Psoas muscle (tissue), 8 donors: ENCODE data around the gene DLD. TPM values are rescaled to one million over a fixed set of nuclear protein-coding genes. Genes with fewer than 3 reads are reported as not detected.

Experiments used
- ATAC-seq, 4 donors: fragments of 200-7000 bp; cut with Tn5 transposase; one replicate each; pipeline ENCODE4 v1.9.1; 2020; ENCODE audit warnings: moderate library complexity in 3 of 4, mild to moderate bottlenecking in 2 of 4
- DNase-seq, 2 donors: peaks; one replicate each; pipeline ENCODE4 v3.0.0-alpha.2; 2020
- H3K27ac ChIP-seq: fragments of 200-600 bp; one replicate; pipeline ENCODE4 v1.8.0; 2022
- H3K27me3 ChIP-seq, 3 donors: fragments of 200-600 bp in 1 of 3; one replicate each; pipeline versions ENCODE4 v1.6.1 to v1.8.0; 2013 to 2022; ENCODE audit warnings: low read length in 2 of 3, mild to moderate bottlenecking in 2 of 3, moderate library complexity in 1 of 3; ENCODE audit not compliant: insufficient read depth in 3 of 3
- H3K36me3 ChIP-seq, 2 donors: fragments of 200-600 bp in 1 of 2; one replicate each; pipeline versions ENCODE4 v1.6.1 to v1.8.0; 2013 to 2022; ENCODE audit warnings: low read depth in 1 of 2, mild to moderate bottlenecking in 1 of 2, moderate library complexity in 1 of 2; ENCODE audit not compliant: insufficient read depth in 1 of 2
- H3K4me1 ChIP-seq: fragments of 200-600 bp; one replicate; pipeline ENCODE4 v1.8.0; 2022
- H3K4me3 ChIP-seq: fragments of 200-600 bp; one replicate; pipeline ENCODE4 v1.8.0; 2022; ENCODE audit warnings: mild to moderate bottlenecking
- H3K9me3 ChIP-seq: fragments of 200-600 bp; one replicate; pipeline ENCODE4 v1.8.0; 2022
- CTCF ChIP-seq: fragments of 200-600 bp; IDR thresholded peaks from one replicate; pipeline ENCODE4 v1.8.0; 2022; ENCODE audit warnings: antibody characterized with exemption
- WGBS, 3 donors: extraction: QIAGEN DNeasy Blood & Tissue Kit; methylation state at CpG; one replicate each; pipeline versions ENCODE4 v1.1.6 to v1.1.7; 2013; 5-methylcytosine and 5-hydroxymethylcytosine counted together
- intact Hi-C, 2 donors: fragments of 100-400 bp; cut with DNase I; formaldehyde crosslinking; loops; one replicate each; pipeline versions ENCODE4 v1.11.0 to v1.14.2; 2022
- polyA plus RNA-seq, 3 donors: library from polyadenylated mRNA; stranded (reverse); fragments of 200-250 nt; gene quantifications; one replicate each; pipeline ENCODE4 v1.2.3, GENCODE V29; 2013
- total RNA-seq, 4 donors: library from RNA; stranded (reverse); fragmentation: NEBNext Ultra II Directional in 2 of 4; extraction: Animal tissue kit (Norgen Biotek cat#: 25700) in 2 of 4; gene quantifications; one replicate each; pipeline versions ENCODE4 v1.2.1 to v1.2.4, GENCODE V29; 2021 to 2023
- donor health status: healthy with polysubstance abuse.
- donor health status: DM: no; HTN: no; CAD: no; lungs with moderate emphysema.
- donor health status: Bipolar disorder and iron deficiency.
- donor health status: healthy.
- donor health status: DM: yes; HTN: yes; CAD: no.
- donor health status: DM: no; HTN: no; CAD: no.
- donor health status: DM: no; HTN: no; CAD: no.
- donor health status: DM: yes; HTN: yes; CAD: no.

DLD gene
- total and polyA plus RNA-seq, 7 donors = 136 to 284 (median 170) TPM

- ATAC-seq = no peak
- Histone ChIP-seq H3K4me1 (peaks cover 4% of the 10 kb centered on the region), H3K9me3 (no peaks in the 10 kb centered on the region), H3K4me3 (no peak overlapping the region), H3K27me3 (peaks cover 0 to 4% (median 0%) of the 10 kb centered on the region in 3 donors), H3K27ac (no peak overlapping the region), H3K36me3 (no peaks in the 10 kb centered on the region)
- DNase-seq = peak in 1 of 2 donors; percentile 33
- intact Hi-C loops = no loop called here
- 33 to 38% (median 38%) methylated on average over 6 of the region's 6 CpGs for WGBS, 3 donors
- TF ChIP-seq CTCF = no peak
Measured at GRCh38 chr7:107969856-107970255, 78.9 kb downstream of the DLD start.

Other genes with a start within 250 kb of the DLD start
- under 1 TPM; 0.08 to 0.94 (median 0.26) TPM for gene SLC26A4, start 230.4 kb upstream of the DLD start, total RNA-seq
- gene SLC26A4, start 230.4 kb upstream of the DLD start, polyA plus RNA-seq = under 1 TPM; 0.10 to 0.22 (median 0.13) TPM
- 10 to 100 TPM; 21.0 to 32.6 (median 26.1) TPM for gene CBLL1, start 147.0 kb upstream of the DLD start, total RNA-seq
- 10 to 100 TPM; 10.1 to 23.8 (median 11.3) TPM for gene CBLL1, start 147.0 kb upstream of the DLD start, polyA plus RNA-seq
- under 1 TPM in 3 of 4 donors, not detected in 1; 0.10 to 0.29 (median 0.24) TPM for gene SLC26A3, start 88.0 kb upstream of the DLD start, total RNA-seq
- under 1 TPM in 1 of 3 donors, not detected in 2; 0.12 TPM for gene SLC26A3, start 88.0 kb upstream of the DLD start, polyA plus RNA-seq
- 10 to 100 TPM; 23.7 to 43.6 (median 26.4) TPM for gene LAMB1, start 112.0 kb downstream of the DLD start, total RNA-seq
- 10 to 100 TPM; 17.0 to 45.9 (median 25.8) TPM for gene LAMB1, start 112.0 kb downstream of the DLD start, polyA plus RNA-seq
- gene LAMB4, start 239.2 kb downstream of the DLD start, total RNA-seq = under 1 TPM in 2 of 4 donors, not detected in 2; 0.27 to 0.51 TPM
- under 1 TPM; 0.01 to 0.34 (median 0.27) TPM for gene LAMB4, start 239.2 kb downstream of the DLD start, polyA plus RNA-seq